ENCODE results near the gene CSAG2.
"Not testable (repeated sequence)": the region's sequence is repeated elsewhere in the genome, so short reads cannot be mapped to it uniquely, and the experiment has no call there.

Gene CSAG2

GRCh38 chrX:152681012-152681411 lies 28.1 kb downstream of the CSAG2 start:
- DNase-seq; in situ Hi-C loops (cut with HindIII; ENCODE audit: low pct_ligation_motif_present, low pct_unique_long_range_greater_than_20kb, low sequenced_read_pairs): not testable (repeated sequence)

- DNase-seq; in situ Hi-C loops (cut with HindIII; ENCODE audit: low pct_ligation_motif_present, low pct_unique_long_range_greater_than_20kb, low sequenced_read_pairs): not testable (repeated sequence)
Measured at GRCh38 chrX:152674652-152675051, 34.4 kb downstream of the CSAG2 start.

GRCh38 chrX:152674135-152674534 lies 34.9 kb downstream of the CSAG2 start:
- no peak for DNase-seq
- in situ Hi-C loops (cut with HindIII; ENCODE audit: low pct_ligation_motif_present, low pct_unique_long_range_greater_than_20kb, low sequenced_read_pairs): no loop called here

GRCh38 chrX:152663086-152663485 lies 46.0 kb downstream of the CSAG2 start:
- no peak for DNase-seq
- in situ Hi-C loops (cut with HindIII; ENCODE audit: low pct_ligation_motif_present, low pct_unique_long_range_greater_than_20kb, low sequenced_read_pairs): no loop called here

GRCh38 chrX:152658302-152658701 lies 50.8 kb downstream of the CSAG2 start:
- DNase-seq: no peak
- in situ Hi-C loops (cut with HindIII; ENCODE audit: low pct_ligation_motif_present, low pct_unique_long_range_greater_than_20kb, low sequenced_read_pairs): no loop called here

Measured in ACHN (cell line).